GM18505 (cell line): ENCODE results near the gene SLC13A1.
A peak's percentile ranks its signal among the peaks of the same experiment; 100 is the strongest.

Source experiments
- ATAC-seq: cut with Tn5 transposase; IDR thresholded peaks from one replicate; pipeline ENCODE4 v1.9.1; 2021; ENCODE audit not compliant: unreplicated experiment
- POLR2A ChIP-seq: IDR thresholded peaks from 4 replicates; pipeline ENCODE4 v1.6.1; 2011; ENCODE audit warnings: borderline replicate concordance; ENCODE audit not compliant: insufficient read depth, insufficient read length; ENCODE audit errors: extremely low read depth

SLC13A1 gene

GRCh38 chr7:123183431-123183830 lies 16.3 kb downstream of the SLC13A1 start:
- no peak for ATAC-seq

GRCh38 chr7:123177442-123177841 lies 22.3 kb downstream of the SLC13A1 start:
- TF ChIP-seq POLR2A = no peak
- no peak for ATAC-seq

More at GRCh38 chr7:123183431-123183830, 16.3 kb downstream of the SLC13A1 start:
- TF ChIP-seq POLR2A = no peak

GRCh38 chr7:123170333-123171246 lies 29.2 kb downstream of the SLC13A1 start:
- ATAC-seq = no peak
- no peak for TF ChIP-seq POLR2A

- no peak for TF ChIP-seq POLR2A
- ATAC-seq = no peak
Observed at GRCh38 chr7:123169065-123169464, 30.7 kb downstream of the SLC13A1 start.

- TF ChIP-seq POLR2A = no peak
- ATAC-seq = no peak
Observed at GRCh38 chr7:123157606-123158005, 42.2 kb downstream of the SLC13A1 start.

- no peak for TF ChIP-seq POLR2A
- ATAC-seq = no peak
Observed at GRCh38 chr7:123155571-123155970, 44.2 kb downstream of the SLC13A1 start.

GRCh38 chr7:123154231-123154860 lies 45.4 kb downstream of the SLC13A1 start:
- no peak for TF ChIP-seq POLR2A
- peak; percentile 94 for ATAC-seq

- ATAC-seq = no peak
- no peak for TF ChIP-seq POLR2A
Observed at GRCh38 chr7:123151443-123151842, 48.3 kb downstream of the SLC13A1 start.

- no peak for ATAC-seq
- no peak for TF ChIP-seq POLR2A
Observed at GRCh38 chr7:123148813-123149212, 51.0 kb downstream of the SLC13A1 start.

GRCh38 chr7:123143252-123144006 lies 56.3 kb downstream of the SLC13A1 start:
- no peak for ATAC-seq
- no peak for TF ChIP-seq POLR2A

- no peak for TF ChIP-seq POLR2A
Observed at GRCh38 chr7:123140561-123140960, 59.2 kb downstream of the SLC13A1 start.

GRCh38 chr7:123135960-123136359 lies 63.8 kb downstream of the SLC13A1 start:
- no peak for ATAC-seq
- TF ChIP-seq POLR2A = no peak

More at GRCh38 chr7:123140561-123140960, 59.2 kb downstream of the SLC13A1 start:
- no peak for ATAC-seq

- TF ChIP-seq POLR2A = no peak
- ATAC-seq = no peak
Observed at GRCh38 chr7:123133924-123134323, 65.8 kb downstream of the SLC13A1 start.
